ENCODE measurements around the gene EPHA7.

Gene EPHA7

GRCh38 chr6:93419304-93420162, at the start of gene EPHA7:
EPHA7 (minus strand) TSS chr6:93419559; CDS start chr6:93419341, 218 bp downstream.
- DNase-seq: peak; percentile 93

DNA sequence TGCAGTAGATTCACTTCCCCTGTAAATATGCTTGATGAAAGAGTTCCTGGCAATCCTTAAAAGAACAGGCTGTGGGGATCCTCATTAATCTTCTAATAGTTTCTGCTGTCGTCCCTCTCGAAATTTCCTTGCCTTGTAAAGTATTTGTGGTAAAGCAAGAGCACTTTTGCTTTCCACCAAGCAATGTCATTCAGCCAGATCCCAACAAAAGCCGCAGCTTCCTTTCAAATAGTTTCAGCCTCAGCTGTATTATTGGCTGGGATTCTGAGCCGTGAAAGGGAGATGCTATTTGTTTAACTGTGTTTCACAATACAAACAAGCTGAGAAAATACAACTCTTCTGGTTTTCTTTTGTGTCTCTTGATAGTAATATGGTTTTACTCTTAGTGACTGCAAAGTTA, 48.9 kb upstream of the EPHA7 start:
- DNase-seq: no peak

- DNase-seq: no peak
These were observed 35.2 kb upstream of the EPHA7 start for GRCh38 chr6:93454533-93454932.

GRCh38 chr6:93453956-93454355, 34.6 kb upstream of the EPHA7 start:
- no peak for DNase-seq

DNA sequence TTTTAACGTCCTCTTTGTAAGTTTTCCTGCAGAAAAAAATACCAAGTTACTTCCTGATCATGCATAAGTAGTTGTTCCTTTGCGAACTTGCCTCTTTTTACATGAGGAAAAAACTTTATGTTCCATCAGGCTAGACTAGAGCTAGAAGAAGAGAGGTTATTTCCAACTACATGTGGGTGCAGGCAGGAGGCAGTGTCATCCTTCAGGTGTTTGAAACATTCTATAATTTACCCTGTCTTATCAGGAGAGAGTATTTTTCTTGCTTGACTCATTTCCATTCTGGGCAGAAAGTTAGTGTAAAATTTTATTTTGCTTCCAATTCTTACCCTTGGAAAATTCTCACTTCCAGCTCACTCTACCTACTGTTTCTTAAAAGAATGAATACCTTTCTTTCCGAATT, 28.5 kb upstream of the EPHA7 start:
- DNase-seq: no peak

- DNase-seq: no peak
These were observed 18.1 kb upstream of the EPHA7 start for GRCh38 chr6:93437491-93437890.

GRCh38 chr6:93433592-93433991, 14.2 kb upstream of the EPHA7 start:
- no peak for DNase-seq

DNA sequence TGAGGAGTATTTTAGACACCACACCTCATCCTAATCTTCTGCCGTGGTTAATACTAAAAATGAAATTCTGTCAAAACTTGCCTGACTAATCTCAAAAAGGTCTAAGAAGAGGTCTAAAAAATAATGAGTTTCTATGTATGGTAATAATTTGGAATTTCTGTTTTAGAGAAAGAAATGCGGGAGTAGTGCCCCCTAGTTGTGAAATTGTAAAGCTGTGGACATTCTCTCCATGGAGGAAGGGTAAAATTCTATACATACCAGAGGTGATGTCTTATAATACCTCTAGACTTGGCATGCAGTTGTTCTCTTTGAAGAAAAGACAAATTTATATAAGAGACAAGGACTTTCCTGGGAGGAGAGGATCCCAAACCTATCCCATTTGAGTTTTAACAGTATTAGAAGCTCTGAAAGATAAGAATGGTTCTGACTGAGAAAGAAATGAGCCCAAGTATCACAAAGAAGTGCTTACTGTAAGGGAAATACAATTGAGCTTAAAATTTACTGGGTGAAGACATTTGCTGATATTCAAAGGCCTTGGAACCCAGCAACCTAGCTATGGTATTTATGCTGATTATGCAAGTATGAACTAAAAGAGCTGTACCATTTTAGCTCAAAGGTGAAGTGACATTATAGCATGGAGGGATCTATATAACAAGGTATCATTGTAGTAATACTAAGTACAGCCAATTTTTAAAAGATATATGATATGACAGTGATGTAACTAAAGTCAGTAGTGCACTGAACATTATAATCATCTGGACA, 5.1 kb upstream of the EPHA7 start:
- DNase-seq: no peak

DNA sequence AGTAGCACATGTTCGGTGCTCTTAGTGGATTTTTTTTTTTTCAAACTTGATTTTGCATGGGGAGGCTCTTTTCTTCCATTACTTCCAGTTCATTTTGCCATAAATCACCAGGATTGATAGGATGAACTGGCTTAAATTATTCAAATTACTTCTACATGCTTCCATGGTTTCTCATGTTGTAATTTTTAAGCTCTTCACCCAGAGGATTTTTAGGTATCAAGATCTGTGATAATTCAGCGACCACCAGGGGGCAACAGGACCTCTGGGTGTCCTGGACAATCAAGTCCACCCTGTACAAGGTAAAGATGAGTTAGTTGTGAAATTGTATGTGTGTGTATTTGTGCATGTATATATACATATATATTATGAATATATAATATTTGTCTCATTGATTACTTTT, 4.2 kb upstream of the EPHA7 start:
- peak; percentile 37 for DNase-seq

- DNase-seq: no peak
These were observed 920 bp upstream of the EPHA7 start for GRCh38 chr6:93420163-93420795.

GRCh38 chr6:93418408-93419303, 703 bp downstream of the EPHA7 start:
- peak; percentile 48 for DNase-seq

DNA sequence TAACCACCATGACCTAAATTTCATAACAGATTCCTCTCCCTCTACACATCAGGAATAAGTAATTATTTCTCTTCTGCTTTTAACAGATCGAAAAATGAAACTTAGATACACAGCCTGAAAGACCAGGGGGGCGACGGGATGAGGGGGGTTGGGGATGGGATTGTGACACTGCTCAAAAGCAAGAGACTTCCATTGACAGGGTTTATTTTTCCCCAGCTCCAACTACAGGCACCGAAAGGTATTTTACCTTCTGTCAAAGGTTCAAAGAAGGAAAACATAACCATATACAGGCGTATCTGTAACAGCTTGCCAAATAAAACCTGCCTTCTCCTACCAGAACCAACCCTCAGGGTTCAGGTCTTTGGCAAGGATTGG, 1.3 kb downstream of the EPHA7 start:
- DNase-seq: no peak

GRCh38 chr6:93417421-93418013, 1.8 kb downstream of the EPHA7 start:
- peak; percentile 59 for DNase-seq

DNA sequence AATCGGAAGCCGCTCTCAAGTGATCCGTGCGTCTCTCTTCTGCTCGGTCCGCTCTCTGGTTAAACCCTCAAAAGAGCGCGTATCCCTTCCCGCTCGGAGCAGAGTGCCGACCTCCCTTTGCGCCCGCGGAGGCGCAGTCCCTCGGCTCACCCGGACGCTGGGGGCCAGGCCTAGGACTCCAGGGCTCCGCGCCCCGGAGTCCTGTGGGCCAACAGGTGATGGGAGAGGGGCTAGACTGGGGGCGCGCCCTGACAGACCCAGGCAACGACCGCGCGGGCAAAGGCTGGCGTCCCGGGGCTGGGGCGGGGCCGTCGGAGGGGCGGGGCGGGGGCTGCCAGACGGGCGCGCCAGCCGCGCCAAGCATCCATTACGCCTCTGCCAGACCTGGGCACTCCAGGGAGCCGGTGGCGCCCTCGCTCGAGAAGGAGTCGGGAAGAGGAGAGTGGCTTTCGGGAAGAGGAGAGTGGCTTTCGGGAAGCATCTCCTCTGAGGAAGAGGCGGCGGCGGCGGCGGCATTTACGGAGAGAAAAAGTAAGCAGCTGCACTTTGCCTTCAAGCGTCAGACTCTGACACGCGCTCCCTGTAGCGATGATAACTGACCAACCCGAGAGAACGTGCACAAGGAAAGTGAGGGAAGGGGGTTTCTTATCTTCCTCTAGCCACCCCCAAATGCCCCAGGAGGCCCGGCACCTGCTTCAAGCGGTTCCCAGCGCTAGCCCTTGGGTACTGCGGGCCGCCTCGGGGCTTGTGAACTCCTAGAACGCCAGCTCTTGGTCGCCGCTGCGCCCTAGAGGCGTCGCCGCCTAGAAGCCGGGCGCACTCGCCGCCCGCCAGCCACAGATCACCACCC, 2.6 kb downstream of the EPHA7 start:
- DNase-seq: peak; percentile 79

DNA sequence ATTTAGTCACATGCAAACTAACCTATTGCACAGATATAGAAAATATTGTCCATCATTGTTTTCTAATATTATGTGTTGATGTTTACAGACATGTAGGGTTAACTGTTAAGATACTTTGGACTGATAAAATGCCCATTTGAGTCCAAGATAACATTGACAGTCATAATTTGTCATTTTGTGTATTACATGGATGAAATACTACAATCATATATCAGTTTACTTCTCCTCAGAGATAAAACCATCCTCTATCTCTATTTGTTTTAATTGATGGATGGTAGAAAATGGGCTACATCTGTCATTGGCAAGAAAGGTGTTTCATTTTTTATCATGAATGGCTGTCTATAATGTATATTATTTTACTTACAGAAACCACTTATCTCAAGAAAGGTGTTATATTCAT, 6.2 kb downstream of the EPHA7 start:
- no peak for DNase-seq

- no peak for DNase-seq
These were observed 6.9 kb downstream of the EPHA7 start for GRCh38 chr6:93412452-93412851.

- peak; percentile 24 for DNase-seq
These were observed 12.2 kb downstream of the EPHA7 start for GRCh38 chr6:93407186-93407585.

- DNase-seq: no peak
These were observed 16.0 kb downstream of the EPHA7 start for GRCh38 chr6:93403390-93403789.

DNA sequence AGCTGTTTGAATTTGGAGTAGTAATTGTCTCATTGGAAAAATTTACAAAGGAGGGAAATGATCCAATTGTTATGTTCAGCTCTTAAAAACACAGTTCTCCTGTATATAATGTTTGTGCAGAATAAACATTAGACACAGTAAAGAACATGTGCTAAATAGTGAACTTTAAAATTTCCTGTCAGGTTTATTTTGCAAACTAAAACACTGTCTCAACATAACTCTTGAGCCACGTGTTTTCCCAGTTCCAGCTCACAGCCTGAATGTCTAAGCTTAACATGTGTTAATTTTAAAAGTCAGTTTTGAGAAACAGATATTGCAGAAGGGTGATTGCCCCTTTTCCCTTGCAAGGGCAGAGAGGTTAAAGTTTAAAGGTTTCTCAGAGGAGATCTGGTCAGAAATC, 20.6 kb downstream of the EPHA7 start:
- DNase-seq: no peak

DNA sequence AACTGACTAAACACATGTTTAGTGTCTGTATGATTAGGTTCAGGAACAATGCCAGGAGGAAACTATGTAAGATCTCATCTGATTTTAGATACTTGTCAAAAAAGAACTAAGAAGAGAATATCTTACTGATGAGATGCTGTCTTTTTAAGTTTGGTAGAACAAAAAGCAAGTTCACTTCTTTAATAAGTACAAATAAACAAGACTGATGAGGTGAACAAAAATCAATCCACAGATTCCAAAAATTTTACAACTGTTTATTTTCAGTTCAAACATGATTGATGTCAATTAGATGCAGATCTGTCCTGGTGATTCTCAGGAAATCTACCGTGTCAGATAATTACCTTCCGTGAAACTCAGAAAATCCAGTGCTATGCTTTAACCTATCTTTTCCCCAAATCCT, 24.9 kb downstream of the EPHA7 start:
- DNase-seq: no peak

DNA sequence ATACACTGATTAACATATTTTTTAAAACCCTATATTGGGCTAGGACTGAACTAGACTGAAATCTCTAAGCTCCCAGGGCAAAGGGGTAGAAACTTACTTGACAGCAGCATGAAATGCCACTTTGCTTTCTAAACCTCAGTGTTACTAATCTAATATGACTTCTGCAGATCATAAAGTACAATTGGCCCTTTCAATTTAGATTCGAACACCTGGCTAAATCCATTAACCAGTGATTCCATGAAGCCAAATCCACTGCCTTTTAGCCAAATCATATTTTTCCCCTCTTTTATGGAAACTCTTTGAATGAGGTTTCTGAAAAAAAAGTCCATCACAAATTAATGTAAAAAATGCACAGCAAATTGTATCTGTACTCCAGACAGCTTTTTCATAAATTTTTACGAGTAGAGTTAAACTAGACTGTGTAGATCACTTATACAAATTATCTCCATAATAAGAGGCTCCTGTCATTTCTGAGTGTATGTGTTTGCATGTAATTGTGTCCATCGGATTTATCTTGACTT, 25.7 kb downstream of the EPHA7 start:
- no peak for DNase-seq

All from SHP77 treated with DMSO at 0.1 percent for 48 hours (cell line).